HG03439 (cell line): ENCODE measurements around the gene GDPGP1.
"Not testable (repeated sequence)": the region's sequence is repeated elsewhere in the genome, so short reads cannot be mapped to it uniquely, and the experiment has no call there.

Experiments used
- ATAC-seq: cut with Tn5 transposase; IDR thresholded peaks from one replicate; pipeline ENCODE4 v1.9.1; 2021; ENCODE audit warnings: mild to moderate bottlenecking, moderate library complexity; ENCODE audit not compliant: unreplicated experiment

Gene GDPGP1

GRCh38 chr15:90234096-90234988 is at the start of gene GDPGP1:
GDPGP1 (plus strand) TSS chr15:90234209; CDS start chr15:90240909, 6,700 bp downstream.
- ATAC-seq = peak; percentile 58

GRCh38 chr15:90184786-90185704 is 49.0 kb upstream of the GDPGP1 start:
- peak; percentile 69 for ATAC-seq

GRCh38 chr15:90187257-90187868 is 46.6 kb upstream of the GDPGP1 start:
- no peak for ATAC-seq

GRCh38 chr15:90188065-90188464 is 45.9 kb upstream of the GDPGP1 start:
- ATAC-seq = not testable (repeated sequence)

- ATAC-seq = no peak
Measured at GRCh38 chr15:90188914-90189748, 44.9 kb upstream of the GDPGP1 start.

GRCh38 chr15:90189781-90190467 is 44.1 kb upstream of the GDPGP1 start:
- no peak for ATAC-seq

- ATAC-seq = peak; percentile 69
Measured at GRCh38 chr15:90190606-90191343, 43.2 kb upstream of the GDPGP1 start.

- ATAC-seq = peak; percentile 25
Measured at GRCh38 chr15:90191344-90191687, 42.7 kb upstream of the GDPGP1 start.

GRCh38 chr15:90191794-90192509 is 42.1 kb upstream of the GDPGP1 start:
- no peak for ATAC-seq

- ATAC-seq = no peak
Measured at GRCh38 chr15:90192961-90193786, 40.8 kb upstream of the GDPGP1 start.

GRCh38 chr15:90194655-90195054 is 39.4 kb upstream of the GDPGP1 start:
- no peak for ATAC-seq

GRCh38 chr15:90200534-90201129 is 33.4 kb upstream of the GDPGP1 start:
- ATAC-seq = no peak

GRCh38 chr15:90201130-90201943 is 32.7 kb upstream of the GDPGP1 start, which contains the start of gene SEMA4B:
SEMA4B (plus strand) TSS chr15:90201330; CDS start chr15:90201579, 249 bp downstream.
- ATAC-seq = peak; percentile 69

GRCh38 chr15:90201944-90202375 is 32.0 kb upstream of the GDPGP1 start:
- no peak for ATAC-seq

- no peak for ATAC-seq
Measured at GRCh38 chr15:90202929-90203328, 31.1 kb upstream of the GDPGP1 start.

GRCh38 chr15:90203473-90203872 is 30.5 kb upstream of the GDPGP1 start:
- no peak for ATAC-seq
